Gastroesophageal sphincter (tissue), 4 donors: ENCODE measurements around the gene SDK2. TPM values are rescaled to one million over a fixed set of nuclear protein-coding genes. Genes with fewer than 3 reads are reported as not detected.

ENCODE experiments used
- ATAC-seq: fragments of 150-250 bp; one replicate; pipeline ENCODE4 v1.9.1; 2016; ENCODE audit warnings: mild to moderate bottlenecking, moderate library complexity
- H3K27ac ChIP-seq, 4 donors: fragments of 200-600 bp; sonication (generic) in 3 of 4; 1 replicate in 3 of 4; 2 replicates in 1 of 4; pipeline ENCODE4 v1.5.1; 2016 to 2019
- H3K27me3 ChIP-seq: fragments of 200-600 bp; sonication (generic); one replicate; pipeline ENCODE4 v1.5.1; 2019
- H3K36me3 ChIP-seq, 2 donors: fragments of 200-600 bp; sonication (generic); one replicate each; pipeline ENCODE4 v1.5.1; 2019; ENCODE audit warnings: control low read depth in 1 of 2
- H3K4me1 ChIP-seq, 3 donors: fragments of 200-600 bp; sonication (generic); 1 replicate in 2 of 3; 2 replicates in 1 of 3; pipeline ENCODE4 v1.5.1; 2016 to 2019; ENCODE audit warnings: control low read depth in 2 of 3
- H3K4me3 ChIP-seq, 2 donors: fragments of 200-600 bp; sonication (generic); one replicate each; pipeline ENCODE4 v1.5.1; 2019; ENCODE audit warnings: mild to moderate bottlenecking in 1 of 2, moderate library complexity in 1 of 2
- H3K9me3 ChIP-seq, 3 donors: fragments of 200-600 bp; sonication (generic); one replicate each; pipeline ENCODE4 v1.5.1; 2017 to 2019; ENCODE audit warnings: control low read depth in 2 of 3
- EP300 ChIP-seq: sonication (generic); formaldehyde crosslinking; IDR thresholded peaks from one replicate; pipeline ENCODE4 v1.6.1; 2017; ENCODE audit warnings: antibody characterized with exemption, mild to moderate bottlenecking
- POLR2A ChIP-seq, 2 donors: fragments of 450-650 bp; IDR thresholded peaks; one replicate each; pipeline ENCODE4 v1.6.1; 2017; ENCODE audit warnings: antibody characterized with exemption in 2 of 2, mild to moderate bottlenecking in 2 of 2, moderate library complexity in 1 of 2
- POLR2AphosphoS5 ChIP-seq: sonication (generic); formaldehyde crosslinking; IDR thresholded peaks from one replicate; pipeline ENCODE4 v1.6.1; 2017; ENCODE audit warnings: antibody characterized with exemption
- WGBS, 2 donors: methylation state at CpG; one replicate each; pipeline ENCODE4 v1.1.5; 2018; ENCODE audit warnings: low coverage in 1 of 2; 5-methylcytosine and 5-hydroxymethylcytosine counted together
- total RNA-seq, 4 donors: library from RNA; depleted of rRNA; stranded (reverse); fragments of >200 nt; gene quantifications; one replicate each; pipeline ENCODE4 v1.1.0, GENCODE V29; 2016
- TF ChIP-seq, protein P1 (sequence below), 4 experiments: fragments of 200-600 bp in 2 of 4; fragments of 450-650 bp in 2 of 4; sonication (generic) in 1 of 4; IDR thresholded peaks; one replicate each; pipeline ENCODE4 v1.5.1; 2017 to 2019; ENCODE audit warnings: antibody characterized with exemption in 4 of 4, mild to moderate bottlenecking in 2 of 4, moderate library complexity in 2 of 4

The SDK2 gene
- total RNA-seq, 4 donors from 2014 or later: 0.31 to 2.0 (median 0.78) TPM

DNA sequence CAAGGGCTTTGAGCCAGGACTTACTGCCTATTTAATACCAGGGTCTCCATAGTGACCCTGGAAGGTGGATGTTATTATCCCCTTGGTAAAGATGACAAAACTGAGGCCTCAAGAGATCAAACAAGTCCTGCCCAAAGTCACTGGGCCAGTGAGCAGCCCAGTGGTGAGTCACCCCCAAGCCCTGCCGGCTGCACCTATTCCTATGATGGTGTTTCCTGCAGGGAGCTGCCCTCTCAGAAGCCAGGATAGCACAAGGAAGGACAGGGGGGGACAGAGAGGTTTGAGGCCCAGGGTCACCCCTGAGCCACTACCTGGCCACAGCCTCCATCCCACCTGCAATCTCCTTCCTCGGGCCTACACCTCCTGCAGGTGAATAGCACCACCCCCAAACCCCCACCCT is 90.9 kb downstream of the SDK2 start:
- 100% methylated on average over 1 of the region's 2 CpGs; no CpG with 5 or more reads in 1 of the 2 donors for WGBS, 2 donors
- ATAC-seq: no peak
- Histone ChIP-seq H3K9me3 (peaks cover 0 to 14% (median 0%) of the 10 kb centered on the region in 3 donors), H3K36me3 (no peaks in the 10 kb centered on the region), H3K4me3 (no peak overlapping the region), H3K27me3 (peaks cover 62% of the 10 kb centered on the region), H3K27ac (no peak overlapping the region), H3K4me1 (no peaks in the 10 kb centered on the region)
- TF ChIP-seq POLR2AphosphoS5 (no peak), POLR2A (IDR thresholded peaks at IDR 0.05) (no peak), EP300 (no peak)
- TF ChIP-seq, protein P1, sequence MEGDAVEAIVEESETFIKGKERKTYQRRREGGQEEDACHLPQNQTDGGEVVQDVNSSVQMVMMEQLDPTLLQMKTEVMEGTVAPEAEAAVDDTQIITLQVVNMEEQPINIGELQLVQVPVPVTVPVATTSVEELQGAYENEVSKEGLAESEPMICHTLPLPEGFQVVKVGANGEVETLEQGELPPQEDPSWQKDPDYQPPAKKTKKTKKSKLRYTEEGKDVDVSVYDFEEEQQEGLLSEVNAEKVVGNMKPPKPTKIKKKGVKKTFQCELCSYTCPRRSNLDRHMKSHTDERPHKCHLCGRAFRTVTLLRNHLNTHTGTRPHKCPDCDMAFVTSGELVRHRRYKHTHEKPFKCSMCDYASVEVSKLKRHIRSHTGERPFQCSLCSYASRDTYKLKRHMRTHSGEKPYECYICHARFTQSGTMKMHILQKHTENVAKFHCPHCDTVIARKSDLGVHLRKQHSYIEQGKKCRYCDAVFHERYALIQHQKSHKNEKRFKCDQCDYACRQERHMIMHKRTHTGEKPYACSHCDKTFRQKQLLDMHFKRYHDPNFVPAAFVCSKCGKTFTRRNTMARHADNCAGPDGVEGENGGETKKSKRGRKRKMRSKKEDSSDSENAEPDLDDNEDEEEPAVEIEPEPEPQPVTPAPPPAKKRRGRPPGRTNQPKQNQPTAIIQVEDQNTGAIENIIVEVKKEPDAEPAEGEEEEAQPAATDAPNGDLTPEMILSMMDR (IDR thresholded peaks at IDR 0.05): no peak

DNA sequence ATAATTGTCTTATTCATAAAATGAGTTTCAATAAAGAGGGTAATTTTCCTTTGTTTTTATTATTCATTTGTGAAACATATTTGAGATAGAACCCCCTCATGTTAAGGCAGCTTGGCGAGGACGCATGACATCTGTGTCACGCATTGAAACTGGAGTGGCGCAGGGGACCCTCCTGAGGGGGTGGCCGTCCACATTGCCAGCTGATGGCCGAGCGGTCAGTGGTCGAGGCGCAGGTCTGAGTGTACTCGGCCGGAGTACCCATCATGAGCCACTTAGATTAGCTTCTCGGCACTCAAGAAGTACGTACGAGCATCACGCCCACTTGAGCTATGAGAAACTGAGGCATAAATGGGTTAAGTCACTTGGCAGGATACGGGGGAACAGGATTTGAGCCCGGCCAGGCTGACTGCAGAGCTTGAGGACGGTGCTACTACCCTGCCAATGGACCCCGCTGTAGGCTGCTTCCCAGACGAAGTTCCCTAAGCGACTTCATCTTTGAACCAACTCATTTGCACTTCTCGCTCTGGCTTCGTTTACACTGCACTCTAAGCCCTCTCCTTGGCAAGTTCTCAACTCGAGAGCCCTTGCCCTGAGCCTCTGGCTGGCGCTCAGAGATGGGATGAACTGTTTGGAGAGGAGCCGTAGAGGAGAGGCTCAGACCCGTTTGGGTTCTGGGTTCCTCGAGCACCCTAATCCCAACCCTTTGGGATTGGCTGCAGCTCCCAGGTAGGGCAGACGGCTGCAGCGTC is 91.8 kb downstream of the SDK2 start:
- Histone ChIP-seq H3K9me3 (peaks cover 0 to 14% (median 0%) of the 10 kb centered on the region in 3 donors), H3K4me1 (no peaks in the 10 kb centered on the region), H3K27ac (no peak overlapping the region), H3K36me3 (no peaks in the 10 kb centered on the region), H3K27me3 (peaks cover 62% of the 10 kb centered on the region), H3K4me3 (no peak overlapping the region)
- ATAC-seq: no peak
- WGBS, 2 donors: 51 to 76% methylated on average over 7 of the region's 30 CpGs
- TF ChIP-seq, protein P1 (IDR thresholded peaks at IDR 0.05): no peak
- no peak for TF ChIP-seq POLR2A (IDR thresholded peaks at IDR 0.05)

DNA sequence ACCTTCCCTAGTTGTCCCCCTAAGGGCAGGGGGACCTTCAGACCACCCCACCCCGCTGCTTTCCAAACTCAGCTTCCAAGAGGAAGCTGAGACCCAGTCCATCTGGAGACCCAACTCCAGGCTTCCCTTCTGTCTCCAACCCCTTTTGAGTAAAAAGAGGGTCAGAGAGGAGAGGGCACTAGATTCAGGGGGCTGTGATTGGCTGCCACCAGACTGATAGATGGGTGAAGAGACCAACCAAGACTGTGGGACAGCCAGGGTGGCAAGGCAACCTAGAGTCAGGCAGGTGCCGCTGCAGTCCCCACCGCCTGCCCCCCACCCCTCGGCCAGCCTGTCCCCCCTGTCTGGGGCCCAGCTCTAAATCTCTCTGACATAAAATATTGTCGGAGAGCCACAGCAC is 92.5 kb downstream of the SDK2 start:
- Histone ChIP-seq H3K27me3 (peaks cover 58% of the 10 kb centered on the region), H3K27ac (no peak overlapping the region), H3K4me3 (no peak overlapping the region), H3K4me1 (no peaks in the 10 kb centered on the region), H3K9me3 (peaks cover 0 to 14% (median 0%) of the 10 kb centered on the region in 3 donors), H3K36me3 (no peaks in the 10 kb centered on the region)
- no peak for ATAC-seq
- 29 to 50% methylated on average over 1 of the region's 5 CpGs for WGBS, 2 donors
- TF ChIP-seq POLR2A (IDR thresholded peaks at IDR 0.05) (no peak), POLR2AphosphoS5 (no peak), EP300 (no peak)
- TF ChIP-seq, protein P1 (IDR thresholded peaks at IDR 0.05): no peak

DNA sequence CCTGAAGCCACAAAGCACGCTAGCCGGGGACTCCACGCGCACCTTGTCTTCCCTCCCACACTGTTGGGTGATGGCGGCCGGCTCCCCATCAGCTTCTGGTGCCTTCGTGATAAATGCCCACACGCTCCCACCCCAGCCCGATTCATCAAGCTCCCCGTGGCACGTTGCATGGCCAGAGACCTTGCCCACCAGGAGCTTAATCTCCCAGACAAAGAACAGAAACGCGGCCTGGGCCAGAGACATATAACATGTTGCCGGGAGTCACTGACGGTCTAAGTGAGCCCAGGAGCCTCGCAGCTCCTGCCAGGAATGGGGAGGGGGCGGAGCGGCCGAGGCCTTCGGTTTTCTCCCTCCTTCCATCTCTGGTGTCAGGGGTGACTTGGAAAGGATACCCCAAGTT is 93.1 kb downstream of the SDK2 start:
- H3K27me3 ChIP-seq: peaks cover 52% of the 10 kb centered on the region
- no peak overlapping the region for H3K4me3 ChIP-seq
- no peak overlapping the region for H3K27ac ChIP-seq
- TF ChIP-seq POLR2AphosphoS5 (no peak), EP300 (no peak), POLR2A (IDR thresholded peaks at IDR 0.05) (no peak)
- TF ChIP-seq, protein P1 (IDR thresholded peaks at IDR 0.05): no peak
- no peak for ATAC-seq
- no peaks in the 10 kb centered on the region for H3K4me1 ChIP-seq
- peaks cover 0 to 14% (median 0%) of the 10 kb centered on the region in 3 donors for H3K9me3 ChIP-seq
- H3K36me3 ChIP-seq: no peaks in the 10 kb centered on the region
- 84 to 93% methylated on average over 8 to 9 of the region's 20 CpGs for WGBS, 2 donors

DNA sequence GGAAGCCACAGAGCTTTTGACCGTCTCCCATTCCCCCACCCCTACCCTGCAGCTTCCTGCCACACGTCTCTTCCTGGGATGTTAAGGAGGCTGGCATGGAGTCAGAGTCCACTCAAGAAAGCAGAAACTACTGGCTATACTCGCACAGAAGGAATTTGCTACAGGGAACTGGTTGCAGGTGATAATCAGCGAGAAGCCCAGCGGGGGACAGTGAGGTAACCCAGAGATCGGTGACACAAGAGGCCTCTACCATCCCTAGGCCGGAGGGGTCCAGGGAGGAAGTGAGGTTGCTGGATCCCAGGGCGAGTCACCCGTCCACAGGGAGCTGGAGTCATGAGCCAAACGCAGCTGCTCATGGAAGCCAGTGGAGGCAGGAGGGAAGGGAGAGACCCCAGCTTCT is 93.7 kb downstream of the SDK2 start:
- peaks cover 0 to 14% (median 0%) of the 10 kb centered on the region in 3 donors for H3K9me3 ChIP-seq
- TF ChIP-seq POLR2AphosphoS5: no peak
- TF ChIP-seq POLR2A (IDR thresholded peaks at IDR 0.05): no peak
- no peak for TF ChIP-seq EP300
- TF ChIP-seq, protein P1 (IDR thresholded peaks at IDR 0.05): no peak
- no peak overlapping the region for H3K27ac ChIP-seq
- H3K4me1 ChIP-seq: no peaks in the 10 kb centered on the region
- no peak overlapping the region for H3K4me3 ChIP-seq
- no peaks in the 10 kb centered on the region for H3K36me3 ChIP-seq
- ATAC-seq: no peak
- peaks cover 48% of the 10 kb centered on the region for H3K27me3 ChIP-seq
- 54% methylated on average over 10 of the region's 10 CpGs; no CpG with 5 or more reads in 1 of the 2 donors for WGBS, 2 donors
